Measurements from ENCODE around the gene PLEKHG2. TPM values are rescaled to one million over a fixed set of nuclear protein-coding genes. Genes with fewer than 3 reads are reported as not detected.

Gene PLEKHG2
- total RNA-seq, 1 experiment from 2014 or later: 29.0 TPM

DNA sequence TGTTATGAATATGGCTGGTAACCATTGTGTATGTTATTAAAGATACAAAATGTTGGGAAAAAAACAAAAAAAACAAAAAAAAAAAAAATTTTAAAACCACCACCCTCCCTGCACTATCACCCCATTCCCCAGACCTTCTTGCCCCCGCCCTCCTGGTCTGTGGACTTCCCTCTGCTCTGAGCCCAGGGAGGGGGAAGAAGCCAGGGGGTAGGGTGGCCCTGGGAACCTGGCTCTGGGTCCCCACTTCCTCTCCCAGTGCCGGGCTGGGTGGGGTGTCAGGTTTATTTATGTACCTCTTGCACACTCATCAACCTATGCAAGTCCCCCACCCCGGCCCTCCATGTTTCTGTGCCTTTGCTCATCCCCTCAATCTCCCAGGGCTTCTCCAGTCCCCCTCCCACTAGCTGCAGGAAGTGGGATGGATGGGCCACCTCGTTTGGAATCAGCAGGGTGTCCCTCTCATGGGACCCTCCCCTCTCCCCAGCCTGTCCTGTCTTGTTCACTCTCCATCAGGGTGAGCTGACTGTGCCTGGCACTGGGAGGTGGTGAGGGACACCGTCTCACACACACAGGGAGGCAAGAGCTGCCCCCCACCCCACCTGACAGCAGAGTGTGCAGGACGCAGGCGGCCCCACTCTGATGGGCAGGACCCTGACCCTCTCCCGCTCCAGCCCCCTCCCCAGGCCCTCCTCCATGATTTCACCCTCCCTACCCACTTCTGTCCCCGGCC lies 27.5 kb upstream of the PLEKHG2 start:
- RAD21 ChIA-PET (ENCODE audit: low non-redundant PET in 1 of 2, low total read pairs in 2 of 2, uncharacterized antibody in 2 of 2, unreplicated experiment in 2 of 2): no interaction called here
- Histone ChIP-seq H3K36me3 (ENCODE audit: control insufficient read depth in 1 of 2, insufficient read depth in 2 of 2, low read length in 2 of 2) (peaks cover 54% of the 10 kb centered on the region in 2 experiments; a peak in 3 of 4 replicates), H2AFZ (ENCODE audit: low read depth, low read length, poor library complexity, severe bottlenecking) (no peak overlapping the region), H3K27me3 (ENCODE audit: insufficient read depth, low read length) (no peaks in the 10 kb centered on the region), H3K4me1 (ENCODE audit: control insufficient read depth in 1 of 2, insufficient read depth in 2 of 2, low read length in 2 of 2) (peaks cover 4 to 7% of the 10 kb centered on the region in 2 experiments; a peak in 3 of 4 replicates), H3K27ac (ENCODE audit: low read depth, low read length) (no peak overlapping the region; the same call in 1 of the 2 replicates), H3K9me2 (ENCODE audit: insufficient read depth) (no peaks in the 10 kb centered on the region), H3K4me2 (ENCODE audit: low read length) (no peak overlapping the region), H3K9ac (ENCODE audit: low read length) (no peak overlapping the region), H3K4me3 (replicated peaks in 1 of 2; ENCODE audit: low read depth in 1 of 2, low read length in 2 of 2) (no peak overlapping the region), H3K79me2 (ENCODE audit: insufficient read depth, low read length) (peaks cover 12% of the 10 kb centered on the region), H4K20me1 (ENCODE audit: insufficient read depth) (no peaks in the 10 kb centered on the region), H3K9me3 (ENCODE audit: control insufficient read depth in 1 of 2, insufficient read depth in 1 of 2, low read depth in 1 of 2, low read length in 2 of 2) (no peaks in the 10 kb centered on the region)
- TF ChIP-seq CEBPB (IDR thresholded peaks at IDR 0.05; ENCODE audit: low read depth) (no peak), REST (IDR thresholded peaks at IDR 0.05; ENCODE audit: low read depth) (no peak), EZH2 (IDR thresholded peaks at IDR 0.05) (no peak), CTCF (IDR thresholded peaks at IDR 0.05 in 2 of 3, conservative IDR thresholded peaks at IDR 0.05 in 1 of 3; ENCODE audit: borderline replicate concordance in 1 of 3, insufficient read depth in 1 of 3, low read depth in 2 of 3, low read length in 2 of 3) (no peak), ATF3 (IDR thresholded peaks at IDR 0.05) (no peak), JUND (IDR thresholded peaks at IDR 0.05) (no peak), POLR2A (IDR thresholded peaks at IDR 0.05; ENCODE audit: borderline replicate concordance, extremely low read depth, insufficient read depth, insufficient read length) (no peak), EZH2phosphoT487 (IDR thresholded peaks at IDR 0.05; ENCODE audit: borderline replicate concordance) (no peak), POLR2AphosphoS5 (IDR thresholded peaks at IDR 0.05; ENCODE audit: low read depth, low read length) (no peak), FOSL1 (IDR thresholded peaks at IDR 0.05; ENCODE audit: low read depth) (no peak), TCF7L2 (IDR thresholded peaks at IDR 0.05; ENCODE audit: borderline replicate concordance, extremely low read depth, insufficient read depth, insufficient read length) (no peak), EGR1 (IDR thresholded peaks at IDR 0.05; ENCODE audit: low read depth) (no peak), RAD21 (IDR thresholded peaks at IDR 0.05; ENCODE audit: low read depth) (no peak), SIN3A (IDR thresholded peaks at IDR 0.05; ENCODE audit: low read depth) (no peak), ZBTB33 (IDR thresholded peaks at IDR 0.05; ENCODE audit: extremely low read depth, insufficient replicate concordance, low read length) (no peak), ZFX (IDR thresholded peaks at IDR 0.05) (no peak), ELF1 (IDR thresholded peaks at IDR 0.05; ENCODE audit: borderline replicate concordance, low read depth) (no peak), YY1 (IDR thresholded peaks at IDR 0.05; ENCODE audit: extremely low read depth, insufficient replicate concordance, low read depth, low read length) (no peak)
- intact Hi-C loops (cut with micrococcal nuclease): no loop called here
- no peak for DNase-seq (ENCODE audit: low read depth, low spot score)
- BruUV-seq (replicated peaks): no TSS peak
- POLR2A ChIA-PET: no interaction called here
- CTCF ChIA-PET: no interaction called here
- ATAC-seq: no peak
